Superior temporal gyrus (tissue), 1 donor: Measurements from ENCODE around the gene ENDOG.
"Not testable (repeated sequence)": the region's sequence is repeated elsewhere in the genome, so short reads cannot be mapped to it uniquely, and the experiment has no call there.

Experiments
- DNase-seq: peaks from one replicate; pipeline ENCODE4 v3.0.0-alpha.2; 2016; ENCODE audit errors: extremely low spot score

The ENDOG gene

DNA sequence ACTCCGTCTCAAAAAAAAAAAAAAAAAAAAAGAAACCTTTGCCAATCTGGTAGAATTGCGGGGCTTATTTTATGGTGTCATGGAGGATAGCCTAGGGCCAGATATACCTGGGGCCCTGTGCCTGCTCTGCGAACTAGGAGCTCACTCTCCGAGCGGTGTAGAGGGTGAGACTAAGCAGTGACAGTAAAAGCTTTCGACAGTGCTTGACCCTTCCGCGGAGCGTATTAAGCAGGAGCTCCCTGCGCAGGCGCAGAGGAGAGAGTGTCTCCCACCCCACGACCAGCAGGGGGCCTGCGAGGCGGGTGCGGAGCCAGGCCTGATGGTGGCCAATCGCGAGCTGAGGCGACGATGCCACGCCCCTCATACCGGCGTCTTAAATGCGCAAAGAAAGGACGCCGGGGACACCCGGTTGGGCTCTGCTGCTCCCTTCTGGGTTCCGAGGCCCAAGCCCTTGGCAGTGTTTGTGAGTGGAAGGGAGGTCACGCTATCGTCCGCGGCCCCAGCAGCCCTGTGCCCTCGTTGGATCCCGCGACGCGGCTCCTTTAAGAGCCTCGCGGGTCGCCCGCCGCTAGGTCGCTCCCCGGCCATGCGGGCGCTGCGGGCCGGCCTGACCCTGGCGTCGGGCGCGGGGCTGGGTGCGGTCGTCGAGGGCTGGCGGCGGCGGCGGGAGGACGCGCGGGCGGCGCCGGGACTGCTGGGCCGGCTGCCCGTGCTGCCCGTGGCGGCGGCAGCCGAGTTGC is at the start of gene ENDOG:
TSS of gene ENDOG (plus strand) at position 402 of the 740 bp plus-strand sequence. CDS start at position 587, 185 bp downstream.
- peak; percentile 99 for DNase-seq

GRCh38 chr9:128768606-128769005 is 49.7 kb upstream of the ENDOG start:
- no peak for DNase-seq

GRCh38 chr9:128770286-128771030 is 47.8 kb upstream of the ENDOG start:
- no peak for DNase-seq

DNA sequence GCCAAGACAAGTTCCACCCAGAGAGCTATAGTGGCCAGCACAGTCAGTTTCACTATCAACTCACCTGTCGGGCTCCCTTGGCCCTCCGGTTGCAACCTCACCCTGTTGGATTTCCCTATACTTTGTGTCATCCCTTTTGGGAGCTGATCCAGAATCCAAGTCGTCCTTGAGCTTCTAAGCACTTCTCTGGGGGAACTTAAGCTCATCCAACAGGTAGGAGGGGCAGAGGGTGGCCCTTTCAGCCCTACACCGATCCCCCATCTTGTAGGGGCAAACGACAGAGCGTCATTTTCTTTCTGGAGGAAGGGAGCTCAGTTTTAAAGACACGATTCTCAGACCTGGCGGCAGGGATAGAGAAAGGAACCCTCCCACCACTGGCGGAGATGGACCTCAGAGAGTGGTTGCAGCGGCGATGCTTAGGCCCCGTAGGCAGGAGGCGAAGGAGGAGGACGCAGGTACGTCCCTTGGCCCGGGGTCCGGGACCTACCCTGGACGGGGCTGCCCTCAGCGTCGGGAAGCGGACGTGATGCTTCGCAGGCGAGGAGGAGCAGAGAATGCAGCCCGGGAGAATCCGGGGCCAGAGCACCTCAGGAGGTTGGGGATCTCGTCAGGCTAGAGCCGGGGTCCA is 47.1 kb upstream of the ENDOG start:
- peak; percentile 23 for DNase-seq

- peak; percentile 92 for DNase-seq
Measured at GRCh38 chr9:128771745-128772519, 46.4 kb upstream of the ENDOG start, which contains the start of gene ZER1. Gene ZER1 (minus strand): TSS chr9:128771927. CDS start chr9:128755565, 16,362 bp downstream.

DNA sequence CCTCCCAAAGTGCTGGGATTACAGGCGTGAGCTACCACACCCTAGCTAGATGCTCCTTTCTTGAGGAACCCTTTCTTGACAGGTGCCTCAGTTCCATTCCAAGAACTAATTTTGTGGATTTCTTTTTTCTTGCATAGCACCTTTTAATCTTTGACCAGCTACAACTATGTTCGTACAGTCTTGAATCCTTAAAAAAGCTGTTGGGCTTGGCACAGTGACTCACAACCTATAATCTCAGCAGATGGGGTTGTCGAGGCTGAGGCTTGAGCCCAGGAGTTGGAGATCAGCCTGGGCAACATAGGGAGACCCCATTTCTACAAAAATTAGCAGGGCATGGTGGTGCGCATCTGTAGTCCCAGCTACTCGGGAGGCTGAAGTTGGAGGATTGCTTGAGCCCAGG is 45.3 kb upstream of the ENDOG start:
- DNase-seq = no peak

GRCh38 chr9:128774804-128775203 is 43.5 kb upstream of the ENDOG start:
- no peak for DNase-seq

DNA sequence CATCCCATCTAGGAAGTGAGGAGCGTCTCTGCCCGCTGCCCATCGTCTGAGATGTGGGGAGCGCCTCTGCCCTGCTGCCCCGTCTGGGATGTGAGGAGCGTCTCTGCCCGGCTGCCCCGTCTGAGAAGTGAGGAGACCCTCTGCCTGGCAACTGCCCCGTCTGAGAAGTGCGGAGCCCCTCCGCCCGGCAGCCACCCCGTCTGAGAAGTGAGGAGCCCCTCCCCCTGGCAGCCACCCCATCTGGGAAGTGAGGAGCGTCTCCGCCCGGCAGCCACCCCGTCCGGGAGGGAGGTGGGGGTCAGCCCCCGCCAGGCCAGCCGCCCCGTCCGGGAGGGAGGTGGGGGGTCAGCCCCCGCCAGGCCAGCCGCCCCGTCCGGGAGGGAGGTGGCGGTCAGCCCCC is 38.2 kb upstream of the ENDOG start:
- DNase-seq = not testable (repeated sequence)

DNA sequence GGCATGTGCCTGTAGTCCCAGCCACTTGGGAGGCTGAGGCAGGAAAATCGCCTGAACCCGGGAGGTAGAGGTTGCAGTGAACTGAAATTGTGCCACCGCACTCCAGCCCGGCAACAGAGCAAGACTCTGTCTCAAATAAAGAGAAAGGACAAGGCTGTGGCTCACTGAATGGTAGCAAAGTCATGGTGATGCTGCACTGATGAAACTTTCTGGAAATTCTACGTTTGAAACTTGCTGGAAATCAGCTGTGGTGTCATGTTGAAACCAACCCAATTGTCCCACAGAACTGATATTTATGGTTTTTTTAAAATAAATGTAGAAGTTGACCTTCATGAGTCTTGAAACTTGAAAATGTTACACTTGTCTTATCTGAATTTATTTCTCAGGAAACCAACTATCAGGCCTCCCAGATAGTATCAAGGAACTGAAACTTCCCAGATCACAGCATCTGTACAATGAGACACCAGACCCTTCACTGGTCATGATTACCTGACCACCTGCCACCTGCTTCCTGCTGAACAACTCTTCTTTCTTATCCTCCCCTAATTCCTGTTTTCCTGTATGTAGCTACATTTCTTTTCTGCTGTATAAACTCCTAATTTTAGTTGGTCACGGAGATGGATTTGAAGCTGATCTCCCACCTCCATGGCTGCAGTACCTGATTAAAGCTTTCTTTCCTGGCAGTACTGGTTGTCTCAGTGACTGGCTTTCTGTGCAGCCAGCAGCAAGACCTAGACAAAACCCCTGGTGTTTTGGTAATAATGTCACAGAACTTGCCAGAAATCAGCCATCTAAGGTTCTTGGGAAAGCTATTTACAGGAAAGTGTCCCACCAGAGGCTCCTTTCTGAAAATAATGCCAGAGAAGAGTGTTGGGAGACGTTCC is 36.9 kb upstream of the ENDOG start:
- no peak for DNase-seq

GRCh38 chr9:128782669-128783068 is 35.6 kb upstream of the ENDOG start:
- no peak for DNase-seq

DNA sequence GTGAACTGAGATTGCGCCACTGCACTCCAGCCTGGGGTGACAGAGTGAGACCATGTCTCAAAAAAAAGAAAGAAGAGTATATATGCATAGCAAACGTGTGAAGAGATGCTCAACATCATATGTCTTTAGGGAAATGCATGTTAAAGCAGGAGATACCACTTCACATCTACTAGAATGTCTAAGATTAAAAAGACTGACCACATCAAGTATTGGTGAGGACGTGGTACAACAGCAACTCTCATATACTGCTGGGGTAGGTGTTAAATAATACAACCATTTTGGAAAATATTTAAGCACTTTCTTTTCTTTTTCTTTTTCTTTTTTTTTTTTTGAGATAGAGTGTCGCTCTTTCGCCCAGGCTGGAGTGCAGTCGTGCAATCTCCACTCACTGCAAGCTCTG is 32.9 kb upstream of the ENDOG start:
- no peak for DNase-seq

DNA sequence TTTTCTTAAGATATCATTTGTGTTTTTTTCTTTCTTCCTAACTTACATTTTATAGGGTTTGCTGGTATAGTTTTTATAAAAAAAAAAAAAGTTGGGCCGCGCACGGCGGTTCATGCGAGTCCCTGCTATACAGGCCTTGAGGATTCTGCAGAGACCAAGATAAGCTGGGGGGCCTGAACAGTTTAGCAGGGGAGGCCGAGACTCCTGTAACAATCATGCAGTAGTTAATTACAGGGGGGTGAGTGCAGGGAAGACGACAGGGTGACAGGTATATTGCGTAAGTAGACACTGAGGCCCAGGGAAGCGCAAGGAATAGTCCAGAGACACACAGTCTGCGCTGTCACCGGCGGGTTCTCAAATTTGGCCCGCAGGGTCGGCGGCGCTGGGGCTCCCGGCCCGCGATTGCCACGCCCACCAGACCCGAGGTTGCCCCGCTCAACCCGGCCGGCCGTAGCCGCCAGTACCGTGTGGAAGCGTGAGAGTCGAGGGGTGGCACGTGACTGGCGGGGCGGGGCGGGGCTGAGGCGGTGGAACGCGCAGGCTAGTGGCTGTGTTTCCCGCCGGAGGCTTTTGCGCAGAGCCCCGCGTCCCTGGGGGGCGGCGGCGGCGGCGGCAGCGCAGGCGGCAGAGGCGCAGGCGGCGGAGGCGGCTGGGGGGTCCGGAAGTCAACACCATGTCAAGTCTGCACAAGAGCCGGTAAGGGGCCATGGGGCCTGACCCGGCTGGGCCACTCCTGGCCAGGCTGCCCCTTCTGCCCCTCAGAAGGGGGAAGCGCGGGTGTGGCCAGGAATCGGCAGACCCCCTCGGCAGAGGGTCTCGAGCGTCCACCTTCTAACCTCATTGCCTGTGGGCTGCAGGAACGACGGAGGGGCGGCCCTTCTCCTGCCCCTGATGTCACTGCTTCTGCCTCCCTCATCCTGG is 31.4 kb upstream of the ENDOG start, which contains the start of gene TBC1D13:
TSS of gene TBC1D13 (plus strand) at position 573 of the 921 bp plus-strand sequence. CDS start at position 674, 101 bp downstream.
- peak; percentile 81 for DNase-seq

DNA sequence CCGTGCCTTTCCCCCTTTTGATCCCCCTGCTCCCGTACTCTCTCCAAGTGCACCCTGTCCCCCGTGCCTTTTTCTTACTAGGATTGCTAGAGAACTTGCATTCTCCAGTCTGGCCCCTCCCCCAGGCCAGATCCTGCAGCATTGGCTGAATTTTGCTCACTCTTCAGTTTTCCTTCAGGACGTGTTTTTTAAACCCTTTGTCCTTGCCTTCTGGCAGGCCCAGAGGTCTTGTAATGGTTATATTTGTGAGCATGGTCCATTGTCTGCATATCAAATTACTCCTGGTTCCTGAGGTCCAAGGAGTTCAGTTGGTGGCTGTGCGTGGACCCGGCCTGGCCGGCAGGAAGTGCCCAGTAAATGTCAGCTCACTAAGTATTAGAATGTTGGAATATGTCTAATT is 30.6 kb upstream of the ENDOG start:
- DNase-seq = no peak

DNA sequence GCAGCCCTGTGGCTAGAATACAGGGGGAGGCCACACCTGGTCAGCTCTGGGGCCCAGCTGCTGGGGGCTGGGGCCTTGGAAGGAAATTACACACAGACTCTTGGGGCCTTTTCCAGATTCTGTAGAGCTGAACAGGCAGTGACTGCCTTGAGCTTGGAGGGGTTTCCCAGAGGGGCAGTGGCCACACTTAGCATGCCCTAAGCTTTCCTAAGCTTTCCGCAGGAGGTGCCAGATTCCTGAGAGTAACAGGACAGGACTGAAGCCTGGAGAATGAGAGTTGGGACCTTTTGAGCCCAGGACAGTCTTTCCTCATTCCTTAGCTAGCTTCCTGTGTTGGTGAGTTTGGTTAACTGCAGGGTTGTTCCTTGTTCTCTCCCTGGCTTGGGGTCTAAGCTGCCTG is 29.9 kb upstream of the ENDOG start:
- DNase-seq = no peak

DNA sequence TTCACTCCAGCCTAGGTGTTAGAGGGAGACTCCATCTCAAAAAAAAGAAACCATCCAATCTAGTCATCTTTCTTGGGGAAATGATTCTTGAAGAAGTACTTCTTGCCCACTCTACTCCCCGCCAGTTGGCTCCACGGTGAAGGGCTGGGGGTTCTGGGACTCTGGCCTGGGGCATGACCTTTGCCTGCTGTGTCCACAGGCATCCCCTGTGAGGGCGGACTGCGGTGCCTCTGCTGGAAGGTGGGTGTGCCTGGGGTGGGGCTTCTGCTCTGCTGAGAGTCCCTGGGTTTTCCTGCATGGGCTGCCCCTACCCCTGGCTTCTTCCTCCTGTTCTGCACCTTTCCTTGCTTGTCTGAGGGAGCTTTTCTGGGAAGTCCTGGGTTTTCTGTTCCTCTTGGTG is 27.8 kb upstream of the ENDOG start:
- no peak for DNase-seq

DNA sequence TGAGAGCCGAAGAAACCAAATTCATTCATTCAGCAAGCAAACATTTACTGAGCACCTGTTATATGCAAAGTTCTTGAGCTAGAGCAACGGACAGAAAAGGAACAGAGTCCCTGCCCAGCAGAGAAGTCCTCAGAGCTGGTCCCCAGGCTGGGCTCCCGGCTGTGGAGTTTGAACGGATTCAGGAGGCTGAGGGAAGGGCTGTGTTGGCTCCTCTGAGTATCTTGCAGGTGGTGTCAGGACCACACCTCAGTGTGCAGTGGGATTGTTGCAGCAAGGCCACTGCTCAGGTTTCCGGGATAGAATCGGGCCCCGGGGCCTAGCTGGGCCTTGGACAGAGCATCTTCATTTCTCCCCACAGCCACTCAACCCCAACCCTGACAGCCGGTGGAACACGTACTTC is 26.2 kb upstream of the ENDOG start:
- DNase-seq = no peak

GRCh38 chr9:128792978-128793686 is 25.2 kb upstream of the ENDOG start:
- no peak for DNase-seq

- DNase-seq = not testable (repeated sequence)
Measured at GRCh38 chr9:128794961-128795360, 23.3 kb upstream of the ENDOG start.

DNA sequence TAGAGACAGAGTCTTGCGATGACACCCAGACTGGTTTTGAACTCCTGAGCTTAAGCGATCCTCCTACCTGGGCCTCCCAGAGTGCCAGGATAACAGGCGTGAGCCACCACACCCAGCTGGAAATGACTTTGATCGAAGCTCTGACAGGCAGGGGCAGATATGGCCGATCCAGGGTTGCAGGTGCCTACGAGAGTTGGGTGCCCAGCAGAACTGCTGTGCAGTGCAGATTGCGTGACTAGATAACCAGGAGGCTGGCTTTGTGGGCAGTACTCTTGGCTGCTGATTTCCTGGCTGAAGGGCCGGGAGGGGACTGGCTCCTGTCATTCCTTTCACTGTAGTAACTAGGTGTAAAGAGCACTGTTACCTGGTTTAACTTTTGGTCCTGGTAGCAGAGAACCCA is 19.4 kb upstream of the ENDOG start:
- no peak for DNase-seq
